ENCODE measurements around the gene SMAD3.

- TF ChIP-seq CTCF (IDR thresholded peaks at IDR 0.05; ENCODE audit: borderline replicate concordance, extremely low read depth, low read length, poor library complexity, severe bottlenecking), result no peak
- no peak for TF ChIP-seq EZH2 (IDR thresholded peaks at IDR 0.05; ENCODE audit: borderline replicate concordance, low read depth, low read length, severe bottlenecking)
Measured at GRCh38 chr15:67051088-67052045, 14.0 kb upstream of the SMAD3 start.
